SK-N-MC (cell line): ENCODE results near the gene KIAA0930.
A peak's percentile ranks its signal among the peaks of the same experiment; 100 is the strongest.
"Not testable (repeated sequence)": the region's sequence is repeated elsewhere in the genome, so short reads cannot be mapped to it uniquely, and the experiment has no call there.

Experiments used
- DNase-seq: peaks from one replicate; pipeline ENCODE4 v3.0.0-alpha.2; 2011; ENCODE audit warnings: low read depth, low spot score
- H3K27ac ChIP-seq: fragments of 200-600 bp; sonication (generic); 2 replicates; pipeline ENCODE4 v1.5.1; 2016; ENCODE audit warnings: mixed run types
- H3K36me3 ChIP-seq: fragments of 200-600 bp; sonication (generic); 2 replicates; pipeline ENCODE4 v1.6.1; 2017; ENCODE audit warnings: antibody characterized with exemption, low read length, mixed read lengths; ENCODE audit not compliant: insufficient read depth
- H3K4me3 ChIP-seq: fragments of 200-600 bp; sonication (generic); 2 replicates; pipeline ENCODE4 v1.5.1; 2016
- H3K9ac ChIP-seq: fragments of 200-600 bp; sonication (generic); 2 replicates; pipeline ENCODE4 v1.8.0; 2017; ENCODE audit warnings: mixed run types, mixed read lengths; ENCODE audit not compliant: insufficient read length
- H3K9me3 ChIP-seq: fragments of 200-600 bp; sonication (generic); 2 replicates; pipeline ENCODE4 v1.6.1; 2017; ENCODE audit warnings: low read depth, mild to moderate bottlenecking, antibody characterized with exemption, low read length, moderate library complexity, mixed read lengths
- EZH2 ChIP-seq: fragments of 200-600 bp; sonication (generic); IDR thresholded peaks from one replicate; pipeline ENCODE4 v1.6.1; 2017; ENCODE audit warnings: antibody characterized with exemption
- FOXP2 ChIP-seq: optimal IDR thresholded peaks from 2 replicates; pipeline ENCODE3; 2011; ENCODE audit warnings: mild to moderate bottlenecking, moderate library complexity; ENCODE audit not compliant: insufficient read depth; ENCODE audit errors: extremely low read length, control extremely low read depth
- POLR2AphosphoS5 ChIP-seq: IDR thresholded peaks from 2 replicates; pipeline ENCODE4 v1.6.1; 2012; ENCODE audit warnings: mild to moderate bottlenecking, low read depth, low read length, borderline replicate concordance

Gene KIAA0930

DNA sequence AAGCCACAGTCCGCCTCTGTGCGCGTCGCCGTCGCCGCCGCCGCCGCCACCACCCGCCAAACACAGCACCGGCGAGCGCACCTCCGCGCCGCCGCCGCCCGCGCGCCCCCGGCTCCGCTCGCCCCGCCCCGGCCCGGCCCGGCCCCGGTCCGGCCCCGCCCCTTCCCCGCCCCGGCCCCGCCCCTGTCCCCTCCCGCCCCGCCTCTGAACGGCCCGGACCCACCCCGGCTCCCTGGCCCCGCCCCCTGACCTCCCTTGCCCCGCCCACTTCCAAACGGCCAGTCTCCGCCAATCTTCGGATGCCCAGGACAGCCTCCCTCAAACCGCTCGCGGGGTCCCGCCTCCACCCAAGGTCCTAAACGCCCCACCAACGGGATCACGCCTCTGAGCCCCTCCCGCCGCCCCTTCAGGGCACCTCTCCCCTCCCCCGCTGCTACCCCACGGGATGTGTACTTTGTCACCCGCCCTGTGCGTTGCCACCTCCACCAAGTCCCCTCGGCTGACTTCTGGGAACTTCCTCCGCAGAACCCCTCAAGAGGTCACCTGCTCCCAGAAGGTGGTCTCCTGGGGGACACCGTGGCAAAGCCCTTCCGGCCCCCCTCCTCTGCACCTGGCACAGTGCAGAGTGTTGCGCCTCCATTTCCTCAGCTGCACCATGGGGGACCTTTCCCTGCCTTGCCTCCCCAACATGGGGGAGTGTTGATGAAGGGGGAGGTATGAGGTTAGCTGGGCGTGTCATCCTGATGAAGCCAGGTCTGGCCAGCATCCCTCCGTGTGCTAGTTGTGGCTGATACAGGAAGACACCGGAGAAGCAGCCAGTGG, at the start of gene KIAA0930:
KIAA0930 (minus strand) TSS at position 85 of the 822 bp plus-strand sequence. CDS start 191 bp downstream, outside the sequence.
- Histone ChIP-seq H3K27ac (no peak within 1 kb of the TSS), H3K9ac (peak within 1 kb of the TSS; percentile 8)

DNA sequence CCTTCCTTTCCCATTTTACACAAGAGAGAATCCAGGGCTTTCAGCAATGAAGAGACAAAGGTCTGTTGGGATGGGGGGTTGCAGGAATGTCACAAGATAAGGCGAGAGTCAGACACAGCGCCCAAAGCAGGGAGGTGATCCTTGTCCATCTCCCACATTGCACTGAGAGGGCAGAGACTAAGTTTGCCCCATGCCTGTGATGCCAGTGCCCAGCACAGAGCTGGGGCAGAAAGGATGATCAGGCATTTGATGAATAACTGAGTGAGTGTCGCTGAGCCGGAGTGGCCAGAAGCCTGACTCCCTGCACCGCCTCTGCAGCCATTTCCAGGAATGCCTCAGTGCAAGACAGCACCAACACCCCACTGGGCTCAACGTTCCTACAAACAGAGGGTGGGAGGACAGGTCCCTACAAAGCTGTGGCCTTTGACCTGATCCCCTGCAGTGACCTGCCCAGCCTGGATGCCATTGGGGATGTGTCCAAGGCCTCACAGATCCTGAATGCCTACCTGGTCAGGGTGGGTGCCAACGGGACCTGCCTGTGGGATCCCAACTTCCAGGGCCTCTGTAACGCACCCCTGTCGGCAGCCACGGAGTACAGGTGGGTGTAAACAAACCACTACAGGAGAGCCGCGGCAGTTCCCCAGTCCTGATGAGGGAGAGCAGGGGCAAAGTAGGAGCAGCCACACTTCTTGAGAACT, 46.3 kb upstream of the KIAA0930 start:
- no peak for DNase-seq
- no peaks in the 10 kb centered on the region for H3K9me3 ChIP-seq
- no peak for TF ChIP-seq POLR2AphosphoS5
- TF ChIP-seq FOXP2: no peak
- no peak for TF ChIP-seq EZH2
- H3K36me3 ChIP-seq: no peaks in the 10 kb centered on the region
- no peak overlapping the region for H3K4me3 ChIP-seq
- no peak overlapping the region for H3K9ac ChIP-seq
- H3K27ac ChIP-seq: no peak overlapping the region

More for the DNA sequence above, at the start of gene KIAA0930:
- no peaks in the 10 kb centered on the region for H3K36me3 ChIP-seq
- DNase-seq: no peak
- TF ChIP-seq POLR2AphosphoS5 (no peak), EZH2 (no peak), FOXP2 (no peak)
- no peaks in the 10 kb centered on the region for H3K9me3 ChIP-seq
- H3K4me3 ChIP-seq: peak within 1 kb of the TSS; percentile 82

DNA sequence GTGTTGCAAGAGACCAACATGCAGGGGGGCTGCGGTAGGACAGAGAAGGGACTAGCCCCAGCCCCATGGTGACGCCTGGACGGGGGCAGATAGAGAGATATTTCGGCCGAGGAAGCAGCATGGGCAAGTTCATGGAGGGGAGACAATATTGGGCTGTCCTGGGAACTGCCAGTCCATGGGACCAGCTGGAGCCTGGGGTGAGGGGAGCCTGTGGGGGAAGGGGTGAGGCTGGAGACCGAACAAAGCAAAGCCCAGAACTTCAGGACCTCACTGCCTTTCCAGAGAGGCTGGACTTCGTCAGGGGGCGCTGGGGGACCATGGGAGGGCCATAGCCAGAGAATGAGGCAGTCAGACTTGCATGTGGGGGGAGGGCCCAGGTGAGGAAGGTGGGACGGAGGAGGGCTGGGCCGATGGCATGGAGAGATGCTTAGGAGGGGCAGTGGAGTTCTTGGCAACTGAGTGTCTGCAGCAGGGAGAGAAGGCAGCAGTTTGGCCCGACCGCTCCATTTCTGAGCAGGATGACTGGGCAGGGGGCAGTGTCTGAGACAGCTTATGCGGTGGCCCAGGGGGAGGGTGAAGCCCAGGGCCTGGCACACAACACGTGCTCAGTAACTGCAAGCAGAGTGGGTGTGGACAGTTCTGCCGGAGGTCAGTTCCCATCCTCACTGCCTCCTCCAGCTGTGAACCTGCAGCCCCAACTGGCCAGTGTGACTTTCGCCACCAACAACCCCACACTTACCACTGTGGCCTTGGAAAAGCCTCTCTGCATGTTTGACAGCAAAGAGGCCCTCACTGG, 44.8 kb upstream of the KIAA0930 start:
- DNase-seq: no peak
- Histone ChIP-seq H3K9me3 (no peaks in the 10 kb centered on the region), H3K9ac (no peak overlapping the region), H3K27ac (no peak overlapping the region), H3K36me3 (no peaks in the 10 kb centered on the region), H3K4me3 (no peak overlapping the region)
- TF ChIP-seq FOXP2: no peak
- TF ChIP-seq EZH2: no peak

DNA sequence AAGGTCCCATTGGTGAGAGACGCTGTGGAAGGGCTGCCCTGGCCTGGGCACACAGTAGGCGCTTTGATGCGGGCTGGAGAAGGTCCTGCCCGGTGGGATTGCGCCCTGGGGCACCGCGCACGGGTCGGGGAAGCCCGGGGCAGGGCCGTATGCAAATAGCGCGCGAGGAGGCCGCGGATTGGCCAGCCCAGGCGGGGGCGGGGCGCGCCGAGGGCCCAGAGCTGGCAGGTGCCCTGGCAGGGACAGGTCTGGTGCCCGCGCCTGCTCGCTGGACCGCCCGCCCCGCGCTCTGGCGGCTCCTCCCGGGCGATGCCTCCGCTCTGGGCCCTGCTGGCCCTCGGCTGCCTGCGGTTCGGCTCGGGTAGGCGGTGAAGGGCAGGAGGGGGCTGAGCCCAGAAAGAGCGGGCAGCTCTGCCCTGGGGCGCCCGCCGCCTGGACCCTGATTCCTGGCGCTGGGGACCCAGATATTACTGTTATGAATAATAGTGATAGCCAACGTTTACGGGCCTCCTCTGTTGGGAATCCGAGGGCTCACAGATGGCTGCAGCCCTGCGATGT, 44.1 kb upstream of the KIAA0930 start, which contains the start of gene UPK3A:
UPK3A (plus strand) TSS at position 245 of the 558 bp plus-strand sequence; CDS start at position 310, 65 bp downstream.
- no peak for DNase-seq
- H3K9ac ChIP-seq: no peak within 1 kb of the TSS
- H3K27ac ChIP-seq: no peak within 1 kb of the TSS
- H3K4me3 ChIP-seq: no peak within 1 kb of the TSS
- no peak for TF ChIP-seq FOXP2
- no peak for TF ChIP-seq POLR2AphosphoS5
- no peak for TF ChIP-seq EZH2
- H3K9me3 ChIP-seq: no peaks in the 10 kb centered on the region
- H3K36me3 ChIP-seq: no peaks in the 10 kb centered on the region

DNA sequence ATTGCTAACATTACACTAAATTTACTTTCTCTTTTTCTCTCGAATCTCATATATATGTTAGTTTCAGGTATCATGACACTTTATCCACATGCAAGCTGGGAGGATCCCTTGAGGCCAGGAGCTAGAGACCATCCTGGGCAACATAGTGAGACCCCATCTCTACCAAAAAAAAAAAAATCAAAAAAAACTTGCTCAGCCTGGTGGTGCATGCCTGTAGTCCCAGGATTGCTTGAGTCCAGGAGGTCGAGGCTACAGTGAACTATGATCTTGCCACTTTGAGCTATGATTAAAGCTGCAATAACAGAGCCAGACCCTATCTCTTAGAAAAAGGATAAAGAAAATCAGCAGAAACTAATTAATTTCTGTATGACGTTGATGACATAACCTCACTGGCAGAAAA, 40.3 kb upstream of the KIAA0930 start:
- Histone ChIP-seq H3K36me3 (no peaks in the 10 kb centered on the region), H3K4me3 (no peak overlapping the region), H3K9me3 (no peaks in the 10 kb centered on the region), H3K9ac (no peak overlapping the region), H3K27ac (no peak overlapping the region)
- TF ChIP-seq FOXP2: no peak
- TF ChIP-seq POLR2AphosphoS5: no peak
- TF ChIP-seq EZH2: no peak
- no peak for DNase-seq

DNA sequence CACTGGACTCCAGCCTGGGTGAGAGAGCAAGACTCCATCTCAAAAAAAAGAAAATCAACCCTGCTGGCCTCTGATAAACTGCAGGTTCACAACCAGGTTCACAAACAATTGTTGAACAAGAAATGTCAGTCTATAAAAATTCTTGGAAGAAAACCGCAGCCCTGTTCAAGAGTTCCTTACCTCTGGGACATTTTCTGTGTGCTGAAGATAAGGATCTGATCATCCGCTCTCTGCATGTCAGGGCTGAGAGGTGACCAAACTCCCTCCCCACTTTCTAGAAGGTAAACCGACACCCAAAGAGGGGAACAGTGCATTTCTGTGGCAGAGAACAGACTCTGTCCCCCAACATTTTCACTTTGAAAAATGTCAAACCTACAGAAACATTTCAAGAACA, 39.9 kb upstream of the KIAA0930 start:
- no peak overlapping the region for H3K27ac ChIP-seq

DNA sequence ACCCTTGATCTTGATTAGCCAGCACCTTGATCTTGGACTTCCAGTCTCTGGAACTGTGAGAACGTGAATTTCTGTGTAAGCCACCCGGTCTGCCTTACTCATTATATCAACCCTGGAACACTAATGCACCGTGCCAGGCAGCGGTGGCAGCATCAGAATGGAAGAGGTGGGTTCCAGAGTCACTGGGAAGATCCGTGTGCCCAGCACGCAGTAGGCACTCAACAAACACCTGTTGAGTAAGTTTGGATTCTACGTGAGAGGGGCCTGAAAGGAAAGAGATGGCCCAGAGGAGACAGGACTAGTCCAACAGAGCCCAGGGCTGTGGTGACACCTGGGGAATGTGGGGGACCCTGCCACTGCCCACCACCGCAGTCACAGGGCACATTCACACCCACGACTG, 37.4 kb upstream of the KIAA0930 start:
- Histone ChIP-seq H3K27ac (no peak overlapping the region), H3K9ac (no peak overlapping the region), H3K4me3 (no peak overlapping the region), H3K36me3 (no peaks in the 10 kb centered on the region), H3K9me3 (no peaks in the 10 kb centered on the region)
- no peak for DNase-seq
- TF ChIP-seq FOXP2 (no peak), EZH2 (no peak), POLR2AphosphoS5 (no peak)

More for the DNA sequence above, 39.9 kb upstream of the KIAA0930 start:
- TF ChIP-seq FOXP2 (no peak), EZH2 (no peak), POLR2AphosphoS5 (no peak)
- Histone ChIP-seq H3K4me3 (no peak overlapping the region), H3K36me3 (no peaks in the 10 kb centered on the region), H3K9me3 (no peaks in the 10 kb centered on the region), H3K9ac (no peak overlapping the region)
- DNase-seq: no peak

DNA sequence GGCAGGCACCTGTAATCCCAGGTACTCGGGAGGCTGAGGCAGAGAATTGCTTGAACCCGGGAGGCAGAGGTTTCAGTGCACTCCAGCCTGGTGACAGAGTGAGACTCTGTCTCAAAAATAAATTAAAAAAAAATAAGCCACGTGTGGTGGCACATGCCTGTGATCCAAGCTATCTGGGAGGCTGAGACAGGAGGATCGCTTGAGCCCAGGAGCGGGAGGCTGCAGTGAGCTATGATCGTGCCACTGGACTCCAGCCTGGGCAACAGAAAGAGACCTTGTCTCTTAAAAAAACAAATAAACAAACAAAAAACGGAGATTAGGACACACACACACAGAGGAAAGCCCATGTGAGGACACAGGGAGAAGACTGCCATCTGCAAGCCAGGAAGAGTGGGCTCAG, 37.0 kb upstream of the KIAA0930 start:
- not testable (repeated sequence) for H3K36me3 ChIP-seq, DNase-seq, H3K4me3 ChIP-seq

More for the DNA sequence above, 37.0 kb upstream of the KIAA0930 start:
- not testable (repeated sequence) for H3K9me3 ChIP-seq, H3K9ac ChIP-seq, H3K27ac ChIP-seq
